ENCODE results near the gene PIP5K1A.
A peak's percentile ranks its signal among the peaks of the same experiment; 100 is the strongest.

PIP5K1A gene

GRCh38 chr1:151198254-151199127, at the start of gene PIP5K1A:
Gene PIP5K1A (plus strand): TSS chr1:151198552. CDS start chr1:151198997, 445 bp downstream.
- Histone ChIP-seq H3K27ac (peak within 1 kb of the TSS; percentile 87), H3K4me3 (peak within 1 kb of the TSS; percentile 100), H3K9me3 (ENCODE audit: low read depth, low read length) (no peaks in the 10 kb centered on the region), H3K9ac (ENCODE audit: insufficient read length) (peak within 1 kb of the TSS; percentile 97), H3K36me3 (ENCODE audit: insufficient read depth, low read length) (peaks cover 17% of the 10 kb centered on the region)
- DNase-seq (ENCODE audit: low read depth, low spot score), result peak; percentile 92
- no peak for TF ChIP-seq FOXP2 (optimal IDR thresholded peaks at IDR 0.05; ENCODE audit: control extremely low read depth, extremely low read length, insufficient read depth)
- peak; percentile 89 for TF ChIP-seq POLR2AphosphoS5 (IDR thresholded peaks at IDR 0.05; ENCODE audit: borderline replicate concordance, low read depth, low read length)

GRCh38 chr1:151156515-151156819, 41.9 kb upstream of the PIP5K1A start, which contains the start of gene TNFAIP8L2:
Gene TNFAIP8L2 (plus strand): TSS chr1:151156649. CDS start chr1:151158698, 2,049 bp downstream.
- H3K9me3 ChIP-seq (ENCODE audit: low read depth, low read length), result no peaks in the 10 kb centered on the region
- peaks cover 20% of the 10 kb centered on the region; the same call in 1 of the 2 replicates for H3K36me3 ChIP-seq (ENCODE audit: insufficient read depth, low read length)
- no peak for DNase-seq (ENCODE audit: low read depth, low spot score)
- no peak within 1 kb of the TSS for H3K27ac ChIP-seq
- H3K9ac ChIP-seq (ENCODE audit: insufficient read length), result no peak within 1 kb of the TSS
- H3K4me3 ChIP-seq, result no peak within 1 kb of the TSS
- no peak for TF ChIP-seq FOXP2 (optimal IDR thresholded peaks at IDR 0.05; ENCODE audit: control extremely low read depth, extremely low read length, insufficient read depth)
- TF ChIP-seq EZH2 (IDR thresholded peaks at IDR 0.05), result no peak
- TF ChIP-seq POLR2AphosphoS5 (IDR thresholded peaks at IDR 0.05; ENCODE audit: borderline replicate concordance, low read depth, low read length), result no peak

- no peak overlapping the region for H3K4me3 ChIP-seq
- no peak overlapping the region for H3K27ac ChIP-seq
- H3K36me3 ChIP-seq (ENCODE audit: insufficient read depth, low read length), result peaks cover 25% of the 10 kb centered on the region; the same call in 1 of the 2 replicates
- no peak overlapping the region for H3K9ac ChIP-seq (ENCODE audit: insufficient read length)
- no peaks in the 10 kb centered on the region for H3K9me3 ChIP-seq (ENCODE audit: low read depth, low read length)
- no peak for DNase-seq (ENCODE audit: low read depth, low spot score)
- TF ChIP-seq POLR2AphosphoS5 (IDR thresholded peaks at IDR 0.05; ENCODE audit: borderline replicate concordance, low read depth, low read length) (no peak), FOXP2 (optimal IDR thresholded peaks at IDR 0.05; ENCODE audit: control extremely low read depth, extremely low read length, insufficient read depth) (no peak), EZH2 (IDR thresholded peaks at IDR 0.05) (no peak)
Observed at GRCh38 chr1:151157067-151157531, 41.3 kb upstream of the PIP5K1A start.

GRCh38 chr1:151158326-151158725, 40.0 kb upstream of the PIP5K1A start:
- TF ChIP-seq EZH2 (IDR thresholded peaks at IDR 0.05) (no peak), POLR2AphosphoS5 (IDR thresholded peaks at IDR 0.05; ENCODE audit: borderline replicate concordance, low read depth, low read length) (no peak), FOXP2 (optimal IDR thresholded peaks at IDR 0.05; ENCODE audit: control extremely low read depth, extremely low read length, insufficient read depth) (no peak)
- Histone ChIP-seq H3K9me3 (ENCODE audit: low read depth, low read length) (no peaks in the 10 kb centered on the region), H3K4me3 (no peak overlapping the region), H3K36me3 (ENCODE audit: insufficient read depth, low read length) (peaks cover 25% of the 10 kb centered on the region; the same call in 1 of the 2 replicates), H3K27ac (no peak overlapping the region), H3K9ac (ENCODE audit: insufficient read length) (no peak overlapping the region)
- DNase-seq (ENCODE audit: low read depth, low spot score), result no peak

GRCh38 chr1:151158751-151159251, 39.6 kb upstream of the PIP5K1A start:
- Histone ChIP-seq H3K9me3 (ENCODE audit: low read depth, low read length) (no peaks in the 10 kb centered on the region), H3K27ac (no peak overlapping the region), H3K9ac (ENCODE audit: insufficient read length) (no peak overlapping the region), H3K36me3 (ENCODE audit: insufficient read depth, low read length) (peaks cover 25% of the 10 kb centered on the region; the same call in 1 of the 2 replicates), H3K4me3 (no peak overlapping the region)
- no peak for DNase-seq (ENCODE audit: low read depth, low spot score)
- TF ChIP-seq POLR2AphosphoS5 (IDR thresholded peaks at IDR 0.05; ENCODE audit: borderline replicate concordance, low read depth, low read length) (no peak), FOXP2 (optimal IDR thresholded peaks at IDR 0.05; ENCODE audit: control extremely low read depth, extremely low read length, insufficient read depth) (no peak), EZH2 (IDR thresholded peaks at IDR 0.05) (no peak)

GRCh38 chr1:151159373-151159772, 39.0 kb upstream of the PIP5K1A start:
- Histone ChIP-seq H3K9ac (ENCODE audit: insufficient read length) (no peak overlapping the region), H3K9me3 (ENCODE audit: low read depth, low read length) (no peaks in the 10 kb centered on the region), H3K36me3 (ENCODE audit: insufficient read depth, low read length) (peaks cover 25% of the 10 kb centered on the region; the same call in 1 of the 2 replicates), H3K27ac (no peak overlapping the region), H3K4me3 (no peak overlapping the region)
- DNase-seq (ENCODE audit: low read depth, low spot score), result no peak
- TF ChIP-seq EZH2 (IDR thresholded peaks at IDR 0.05) (no peak), FOXP2 (optimal IDR thresholded peaks at IDR 0.05; ENCODE audit: control extremely low read depth, extremely low read length, insufficient read depth) (no peak), POLR2AphosphoS5 (IDR thresholded peaks at IDR 0.05; ENCODE audit: borderline replicate concordance, low read depth, low read length) (no peak)

GRCh38 chr1:151164732-151165280, 33.5 kb upstream of the PIP5K1A start:
- H3K9ac ChIP-seq (ENCODE audit: insufficient read length), result peak overlapping the region; percentile 88
- H3K9me3 ChIP-seq (ENCODE audit: low read depth, low read length), result no peaks in the 10 kb centered on the region
- H3K27ac ChIP-seq, result no peak overlapping the region
- TF ChIP-seq POLR2AphosphoS5 (IDR thresholded peaks at IDR 0.05; ENCODE audit: borderline replicate concordance, low read depth, low read length) (no peak), EZH2 (IDR thresholded peaks at IDR 0.05) (no peak), FOXP2 (optimal IDR thresholded peaks at IDR 0.05; ENCODE audit: control extremely low read depth, extremely low read length, insufficient read depth) (no peak)
- no peak for DNase-seq (ENCODE audit: low read depth, low spot score)
- H3K36me3 ChIP-seq (ENCODE audit: insufficient read depth, low read length), result peaks cover 25% of the 10 kb centered on the region
- H3K4me3 ChIP-seq, result peak overlapping the region; percentile 87

GRCh38 chr1:151165281-151165737, 33.0 kb upstream of the PIP5K1A start:
- no peaks in the 10 kb centered on the region for H3K9me3 ChIP-seq (ENCODE audit: low read depth, low read length)
- H3K4me3 ChIP-seq, result peak overlapping the region; percentile 87
- peak overlapping the region; percentile 79 for H3K27ac ChIP-seq
- DNase-seq (ENCODE audit: low read depth, low spot score), result no peak
- H3K36me3 ChIP-seq (ENCODE audit: insufficient read depth, low read length), result peaks cover 24% of the 10 kb centered on the region
- TF ChIP-seq POLR2AphosphoS5 (IDR thresholded peaks at IDR 0.05; ENCODE audit: borderline replicate concordance, low read depth, low read length), result no peak
- TF ChIP-seq EZH2 (IDR thresholded peaks at IDR 0.05), result no peak
- peak overlapping the region; percentile 88 for H3K9ac ChIP-seq (ENCODE audit: insufficient read length)

Measured in SK-N-MC (cell line).